H1 (cell line): ENCODE results near the gene CTBP2. TPM values are rescaled to one million over a fixed set of nuclear protein-coding genes. Genes with fewer than 3 reads are reported as not detected.

Source experiments
- TBP ChIP-seq: IDR thresholded peaks from 2 replicates; pipeline ENCODE4 v1.6.1; 2011; ENCODE audit warnings: low read depth, low read length, improper control_type of control experiment
- polyA plus RNA-seq, 7 experiments: library from polyadenylated mRNA; depleted of rRNA in 3 of 7; stranded (reverse) in 5 of 7; unstranded in 2 of 7; fragments of >200 nt in 5 of 7; fragments of 200-250 nt in 2 of 7; gene quantifications; 1 replicate in 5 of 7; 2 replicates in 1 of 7; 4 replicates in 1 of 7; pipeline versions ENCODE4 v1.2.1 to v1.2.3, GENCODE V29; 2011 to 2013; ENCODE audit warnings: missing spikeins in 2 of 7, mixed read lengths in 2 of 7
- total RNA-seq: library from RNA; stranded (reverse); fragmentation: NEBNext Ultra II Directional; extraction: Animal tissue kit (Norgen Biotek cat#: 25700); gene quantifications from 2 replicates; pipeline ENCODE4 v1.2.1, GENCODE V29; 2021

Gene CTBP2
- total and polyA plus RNA-seq, 2 of the 8 experiments (the other 6 are each of a cell fraction or from before 2014, with no cell fraction given): 208 to 221 TPM

- TF ChIP-seq TBP: no peak
Observed at GRCh38 chr10:125026974-125027735, 133.2 kb downstream of the CTBP2 start (continued).
